HG03354 (cell line): ENCODE measurements around the gene HACD1.
"Not testable (repeated sequence)": the region's sequence is repeated elsewhere in the genome, so short reads cannot be mapped to it uniquely, and the experiment has no call there.

Experiments used
- ATAC-seq: cut with Tn5 transposase; IDR thresholded peaks from one replicate; pipeline ENCODE4 v1.9.1; 2021; ENCODE audit warnings: mild to moderate bottlenecking; ENCODE audit not compliant: unreplicated experiment, poor library complexity, severe bottlenecking

The HACD1 gene

DNA sequence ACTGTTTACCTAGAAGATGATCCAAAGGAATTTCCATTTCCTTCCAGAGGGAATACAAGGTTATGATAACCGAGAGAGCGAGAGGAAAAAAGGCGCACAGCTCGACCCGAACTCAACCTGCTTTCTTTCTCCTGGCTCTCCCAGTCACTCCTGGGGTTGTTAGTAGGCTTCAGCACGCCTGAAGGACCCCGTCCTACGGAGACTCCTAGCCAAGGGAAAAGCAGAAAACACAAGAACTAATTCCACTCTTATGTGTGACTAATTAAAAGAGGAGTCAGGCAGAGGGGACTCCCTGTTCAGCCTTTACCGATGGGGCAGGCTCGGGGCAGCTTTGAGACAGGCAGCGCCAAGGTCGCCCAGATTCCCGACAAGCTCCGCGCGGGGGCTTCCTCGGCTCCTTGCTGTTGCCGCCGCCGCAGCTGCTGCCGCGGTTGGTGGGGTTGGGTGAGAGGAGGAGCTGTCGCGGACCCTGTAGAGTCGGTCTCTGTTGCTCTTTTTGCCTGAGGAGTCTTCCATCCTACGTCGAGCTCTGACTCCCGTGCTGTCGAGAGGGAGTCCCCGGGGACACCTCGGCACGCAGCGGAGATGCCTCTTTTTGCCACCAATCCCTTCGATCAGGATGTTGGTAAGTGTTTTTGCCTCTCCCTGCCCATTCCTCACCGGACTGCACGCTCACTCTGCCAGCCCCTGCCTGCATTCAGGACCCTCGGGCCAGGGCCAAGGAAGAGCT, 26.7 kb upstream of the HACD1 start, which contains the start of gene STAM:
TSS of gene STAM (plus strand) at position 397 of the 730 bp plus-strand sequence. CDS start at position 586, 189 bp downstream.
- ATAC-seq: peak; percentile 88

DNA sequence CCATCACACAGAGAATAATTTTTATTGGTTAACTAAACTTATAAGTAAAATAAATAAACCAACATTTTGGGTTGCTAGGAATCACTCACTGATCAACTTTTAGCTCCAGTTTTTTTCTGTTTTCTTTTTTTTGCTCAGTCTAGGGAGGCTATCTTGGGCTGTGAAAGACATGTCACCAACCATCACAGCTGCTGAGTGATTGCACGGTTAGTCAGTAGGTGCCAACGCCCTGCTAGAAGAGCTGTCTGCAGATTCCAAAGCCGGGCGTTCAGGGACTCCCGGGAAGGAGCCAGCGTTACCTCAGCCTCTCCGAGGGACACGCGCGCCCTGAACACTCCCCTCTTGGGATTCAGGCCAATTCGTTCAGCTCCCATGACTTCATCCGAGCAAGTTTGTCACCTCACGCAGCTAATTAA, 26.2 kb upstream of the HACD1 start:
- ATAC-seq: peak; percentile 21

DNA sequence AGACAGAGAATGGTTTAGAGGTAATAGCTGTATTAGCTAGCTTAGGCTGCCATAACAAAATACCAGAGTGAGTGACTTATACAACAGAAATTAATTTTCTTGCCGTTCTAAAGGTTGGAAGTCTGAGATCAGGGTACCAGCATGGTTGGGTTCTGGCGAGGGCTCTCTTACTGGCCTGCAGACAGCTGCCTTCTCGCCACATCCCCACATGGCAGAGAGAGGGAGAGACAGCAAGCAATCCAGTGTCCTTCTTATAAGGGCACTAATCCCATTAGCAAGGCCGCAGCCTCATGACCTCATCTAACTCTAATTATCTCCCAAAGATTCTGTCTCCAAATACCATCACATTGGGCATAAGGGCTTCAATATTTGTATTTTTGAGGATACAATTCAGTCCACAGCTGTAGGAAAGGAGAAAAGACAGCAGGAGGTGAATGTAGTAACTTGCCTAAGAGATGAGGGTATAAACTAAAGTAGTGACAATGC, 23.2 kb upstream of the HACD1 start:
- ATAC-seq: no peak

DNA sequence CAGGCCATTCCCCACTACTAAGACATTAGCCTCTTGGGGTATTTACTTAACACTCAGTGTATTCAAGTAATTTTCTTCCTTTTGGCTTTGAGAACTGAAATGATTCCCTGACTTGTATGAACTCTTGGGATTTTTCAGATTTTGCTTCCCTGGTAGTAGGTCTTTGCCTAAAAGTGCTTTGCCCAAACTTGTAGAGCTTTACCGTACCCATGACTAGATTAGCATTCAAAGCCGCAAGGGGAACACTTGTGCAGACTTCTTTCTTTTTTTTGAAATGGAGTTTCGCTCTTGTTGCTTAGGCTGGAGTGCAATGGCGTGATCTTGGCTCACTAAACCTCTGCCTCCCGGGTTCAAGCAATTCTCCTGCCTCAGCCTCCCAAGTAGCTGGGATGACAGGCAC, 20.7 kb upstream of the HACD1 start:
- ATAC-seq: no peak

DNA sequence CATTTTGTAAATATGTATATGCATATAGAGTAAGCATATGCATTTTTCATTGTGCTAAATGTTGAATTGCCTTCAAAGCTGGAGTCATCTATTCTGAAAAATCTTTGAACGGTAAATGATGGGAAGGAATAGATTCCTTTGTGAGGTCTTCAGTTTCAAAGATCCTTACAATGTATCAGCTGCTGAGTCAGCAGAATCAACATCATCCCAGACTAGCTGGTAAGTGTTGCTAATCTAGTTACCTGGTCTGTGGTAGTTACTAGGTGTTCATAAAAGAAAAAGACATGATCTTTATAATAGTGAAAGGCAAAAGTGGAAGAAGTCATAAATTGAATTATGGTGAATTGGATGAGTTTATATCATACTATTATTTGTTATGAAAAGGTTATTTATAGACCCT, 16.2 kb upstream of the HACD1 start:
- no peak for ATAC-seq

DNA sequence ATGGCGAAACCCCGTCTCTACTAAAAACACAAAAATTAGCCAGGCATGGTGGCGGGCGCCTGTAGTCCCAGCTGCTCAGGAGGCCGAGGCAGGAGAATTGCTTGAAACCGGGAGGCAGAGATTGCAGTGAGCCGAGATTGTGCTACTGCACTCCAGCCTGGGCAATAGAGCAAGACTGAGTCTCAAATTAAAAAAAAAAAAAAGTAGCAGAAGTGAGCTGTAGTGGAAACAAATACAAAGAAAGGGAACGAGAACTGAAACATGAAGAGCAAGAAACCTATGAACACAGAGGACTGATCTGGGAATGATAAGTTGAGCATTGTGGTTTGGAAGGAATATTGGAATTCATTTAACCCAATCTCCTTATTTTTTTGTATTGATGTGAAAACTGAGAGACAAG, 15.4 kb upstream of the HACD1 start:
- ATAC-seq: not testable (repeated sequence)

DNA sequence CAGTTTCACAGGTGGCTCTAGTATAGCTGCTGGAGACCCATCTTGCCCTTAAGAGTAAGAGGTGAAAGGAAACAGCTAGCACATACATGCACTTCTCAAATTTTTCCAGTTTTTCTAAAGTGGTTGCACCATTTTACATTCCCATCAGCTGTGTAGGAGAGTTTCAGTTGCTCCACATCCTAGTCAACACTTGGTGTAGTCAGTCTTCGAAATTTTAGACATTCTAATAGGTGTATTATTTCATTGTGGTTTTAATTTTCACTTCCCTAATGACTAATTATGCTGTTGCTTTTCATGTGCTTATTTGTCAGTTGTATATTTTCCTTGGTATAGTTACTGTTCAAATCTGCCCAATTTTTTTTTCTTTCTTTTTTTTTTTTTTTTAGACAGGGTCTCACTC, 9.5 kb upstream of the HACD1 start:
- ATAC-seq: no peak

DNA sequence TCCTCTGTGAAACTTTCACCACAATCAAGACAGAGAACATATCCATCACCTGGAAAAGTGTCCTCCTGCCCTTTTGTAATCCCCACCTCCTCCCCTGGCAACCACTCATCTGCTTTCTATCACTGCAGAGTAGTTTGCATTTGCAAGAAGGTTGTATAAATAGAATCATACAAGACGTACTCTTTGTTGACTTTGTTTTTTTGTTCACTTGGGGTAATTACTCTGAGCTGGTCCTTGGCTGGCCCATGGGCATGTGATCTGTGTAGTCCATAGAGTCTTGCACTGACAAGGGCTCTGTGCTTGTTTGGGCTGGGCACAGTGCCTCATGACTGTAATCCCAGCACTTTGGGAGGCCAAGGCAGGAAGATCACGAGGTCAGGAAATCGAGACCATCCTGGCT, 7.8 kb upstream of the HACD1 start:
- no peak for ATAC-seq

DNA sequence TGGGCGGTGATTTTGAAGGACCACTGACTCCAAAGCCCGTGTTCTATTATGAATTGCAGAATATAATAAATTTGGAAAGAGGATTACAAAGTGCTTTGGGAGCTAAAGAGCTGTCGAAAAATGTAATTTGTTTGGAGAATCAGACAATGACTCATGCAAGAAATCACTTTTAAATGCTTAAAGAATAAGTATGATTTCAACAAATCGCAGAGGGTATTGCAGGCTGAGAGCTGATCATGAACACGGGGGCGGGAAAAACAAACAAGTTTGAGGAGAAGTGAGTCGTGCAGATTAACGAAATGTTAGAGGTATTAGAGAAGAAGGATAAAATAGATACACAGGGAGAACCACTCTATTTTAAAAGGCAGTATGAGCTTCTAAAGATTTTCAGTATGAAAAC, 4.9 kb upstream of the HACD1 start:
- ATAC-seq: no peak

DNA sequence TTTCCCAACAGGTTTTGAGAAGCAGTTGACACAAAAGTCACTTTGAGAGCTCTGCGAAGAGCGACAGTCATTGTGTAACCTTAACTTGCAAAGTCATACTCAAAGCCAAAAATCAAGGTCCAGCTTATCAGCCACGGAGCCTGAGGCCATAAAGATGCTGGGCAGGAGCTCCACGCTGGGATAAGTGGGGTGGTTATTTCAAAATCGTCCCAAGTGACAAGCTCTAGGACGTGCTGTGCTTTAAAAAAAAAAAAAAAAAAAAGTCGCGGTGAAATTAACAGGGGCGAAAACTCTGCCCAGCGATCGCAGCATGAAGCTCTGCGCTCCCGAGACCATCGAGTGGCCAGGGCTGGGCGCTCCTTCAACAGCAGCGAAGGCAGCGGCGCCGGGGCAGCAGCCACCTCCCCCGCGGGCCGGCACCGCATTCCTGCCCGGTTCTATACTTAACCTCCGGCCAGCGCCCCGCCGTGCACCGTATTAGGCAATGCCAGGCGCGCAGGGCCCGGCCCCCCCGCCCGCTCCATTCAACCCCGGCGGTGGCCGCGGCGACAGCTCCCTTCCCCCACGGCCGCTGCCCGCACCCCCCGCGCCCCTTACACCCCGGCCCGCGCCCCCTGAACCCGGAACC, 657 bp downstream of the HACD1 start:
- peak; percentile 58 for ATAC-seq

DNA sequence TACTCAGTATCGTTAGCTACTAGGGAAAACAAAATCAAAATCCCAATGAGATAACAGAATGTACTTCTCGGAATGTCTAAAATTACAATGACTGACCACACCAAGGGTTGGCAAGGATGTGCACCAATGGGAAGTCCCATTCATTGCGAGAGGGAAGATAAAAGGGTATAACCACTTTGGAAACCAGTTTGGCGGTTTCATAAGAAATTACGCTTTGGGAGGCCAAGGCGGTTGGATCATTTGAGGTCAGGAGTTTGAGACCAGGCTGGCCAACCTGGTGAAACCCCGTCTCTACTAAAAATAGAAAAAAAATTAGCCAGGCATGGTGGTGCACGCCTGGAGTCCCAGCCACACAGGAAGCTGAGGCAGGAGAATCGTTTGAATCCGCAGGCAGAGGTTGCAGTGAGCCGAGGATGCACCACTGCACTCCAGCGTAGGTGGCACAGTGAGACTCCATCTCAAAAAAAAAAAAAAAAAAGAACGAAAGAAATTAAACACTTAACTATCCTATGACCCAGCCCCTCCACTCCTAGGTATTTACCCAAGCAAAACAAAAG, 7.6 kb downstream of the HACD1 start:
- ATAC-seq: no peak

DNA sequence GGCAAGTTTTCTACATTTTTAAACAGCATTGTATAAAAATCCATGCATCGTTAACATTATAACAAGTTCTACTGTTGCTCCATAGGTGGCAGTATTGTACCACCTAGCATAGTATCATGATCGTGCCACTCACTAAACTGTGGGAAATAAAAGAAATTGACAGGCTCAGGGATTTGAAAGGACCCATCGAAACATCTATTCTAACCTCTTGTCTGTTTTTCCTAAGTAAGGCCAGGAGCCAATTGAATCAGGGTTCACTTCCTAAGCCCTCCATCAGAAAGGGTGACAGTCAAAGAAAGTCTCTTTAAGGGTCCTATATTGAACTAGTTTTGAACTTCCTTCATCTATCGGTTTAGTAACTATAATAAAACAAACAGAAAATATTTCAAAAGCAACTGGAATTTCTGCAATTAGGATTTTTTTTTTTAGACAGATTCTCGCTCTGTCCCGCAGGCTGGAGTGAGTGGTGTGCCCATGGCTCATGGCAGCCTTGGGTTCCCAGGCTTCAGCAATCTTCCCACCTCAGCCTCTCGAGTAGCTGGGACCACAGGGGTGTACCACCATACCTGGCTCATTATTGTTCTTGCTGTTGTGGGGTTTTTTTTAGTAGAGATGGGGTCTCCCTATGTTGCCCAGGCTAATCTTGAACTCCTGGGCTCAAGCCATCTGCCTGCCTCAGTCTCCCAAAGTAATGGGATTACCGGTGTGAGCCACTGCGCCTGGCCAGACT, 9.4 kb downstream of the HACD1 start:
- ATAC-seq: peak; percentile 86

DNA sequence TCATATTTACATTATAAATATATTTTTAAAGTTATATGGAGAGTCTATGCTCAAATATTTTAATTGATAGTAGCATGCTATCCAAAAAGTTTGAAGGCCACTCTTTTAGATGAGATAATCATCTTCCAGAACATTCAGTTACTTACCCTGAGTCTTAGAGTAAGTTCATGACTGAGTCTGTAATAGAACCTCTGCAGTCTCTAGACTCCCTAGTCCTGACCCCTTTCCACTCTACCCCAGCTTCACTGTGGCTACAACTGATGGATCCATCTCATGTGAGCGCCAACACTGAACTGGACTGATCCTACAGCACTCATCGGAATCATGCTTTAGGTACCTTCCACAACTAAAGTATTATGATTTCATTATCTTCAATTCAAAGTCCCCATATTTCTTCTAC, 10.1 kb downstream of the HACD1 start:
- ATAC-seq: no peak

DNA sequence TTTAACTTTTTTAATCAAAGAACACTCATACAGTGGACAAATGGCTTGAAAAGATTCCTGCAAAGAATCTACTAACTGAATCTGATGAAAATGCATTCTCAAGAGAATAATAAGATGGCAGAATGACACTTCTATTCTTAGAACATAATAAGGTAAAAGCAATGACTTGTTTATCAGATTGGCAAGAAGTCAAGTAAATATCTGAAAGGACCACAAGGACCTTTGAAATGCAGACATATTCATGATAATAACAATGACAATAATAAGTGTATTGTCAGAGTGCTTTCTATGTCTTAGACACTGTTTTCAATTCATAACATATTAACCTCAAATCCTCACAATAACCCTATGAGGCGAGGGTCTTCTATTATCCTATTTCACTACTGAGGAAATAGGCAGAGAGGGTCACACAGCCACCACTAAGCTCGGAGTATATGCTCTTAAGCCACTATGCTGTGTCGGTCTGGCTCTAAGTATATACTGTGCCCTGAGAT, 10.6 kb downstream of the HACD1 start:
- no peak for ATAC-seq

DNA sequence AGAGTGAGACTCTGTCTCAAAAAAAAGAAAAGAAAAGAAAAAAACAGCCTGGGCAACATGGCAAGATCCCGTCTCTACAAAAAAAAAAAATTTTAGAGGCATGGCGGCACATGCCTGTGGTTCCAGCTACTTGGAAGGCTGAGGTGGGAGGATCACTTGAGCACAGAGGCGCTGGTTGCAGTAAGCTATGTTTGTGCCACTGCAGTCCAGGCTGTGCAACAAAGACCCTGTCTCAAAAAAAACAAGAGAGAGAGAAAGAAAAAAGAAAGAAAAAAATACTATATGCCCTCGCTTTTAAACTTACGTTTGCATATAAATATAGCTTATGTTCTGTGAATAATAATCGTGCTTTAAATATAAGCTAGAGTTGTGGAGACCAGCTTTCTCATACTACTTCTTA, 11.2 kb downstream of the HACD1 start:
- ATAC-seq: no peak

DNA sequence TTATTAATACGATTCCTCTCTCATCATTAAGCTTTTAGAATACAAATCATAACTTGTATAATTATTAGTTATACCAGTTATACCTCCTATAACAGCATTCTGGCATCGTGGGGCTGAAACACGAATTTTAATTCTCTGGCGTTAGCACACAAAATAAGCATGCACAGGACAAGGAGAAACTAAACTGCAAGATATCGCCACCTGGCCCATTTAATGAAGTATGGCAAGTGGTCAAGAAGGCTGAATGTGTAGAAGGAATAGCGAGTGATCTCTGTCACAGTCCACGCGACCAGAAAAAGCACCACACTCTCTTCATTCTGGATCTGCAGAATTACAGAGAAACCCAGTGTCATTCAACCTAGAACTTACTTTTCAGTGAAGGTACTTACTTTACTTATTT, 18.1 kb downstream of the HACD1 start:
- no peak for ATAC-seq

DNA sequence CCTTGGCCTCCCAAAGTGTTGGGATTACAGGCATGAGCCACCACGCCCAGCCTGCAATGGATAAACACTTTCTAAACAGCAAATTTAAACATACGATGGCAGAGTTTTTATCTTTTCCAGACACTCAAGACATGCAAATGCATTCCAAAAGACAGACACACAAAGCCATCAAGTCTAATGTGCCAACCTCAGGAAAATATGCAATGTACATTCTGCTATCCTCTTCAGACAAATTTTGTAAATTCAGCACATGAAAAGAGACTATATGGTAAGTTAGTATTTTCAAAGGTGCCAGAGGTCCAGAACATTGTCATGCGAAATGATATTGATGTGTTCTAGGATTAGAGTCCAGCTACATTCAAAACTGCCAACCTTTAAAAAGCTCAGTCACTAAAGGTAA, 19.8 kb downstream of the HACD1 start:
- ATAC-seq: no peak

DNA sequence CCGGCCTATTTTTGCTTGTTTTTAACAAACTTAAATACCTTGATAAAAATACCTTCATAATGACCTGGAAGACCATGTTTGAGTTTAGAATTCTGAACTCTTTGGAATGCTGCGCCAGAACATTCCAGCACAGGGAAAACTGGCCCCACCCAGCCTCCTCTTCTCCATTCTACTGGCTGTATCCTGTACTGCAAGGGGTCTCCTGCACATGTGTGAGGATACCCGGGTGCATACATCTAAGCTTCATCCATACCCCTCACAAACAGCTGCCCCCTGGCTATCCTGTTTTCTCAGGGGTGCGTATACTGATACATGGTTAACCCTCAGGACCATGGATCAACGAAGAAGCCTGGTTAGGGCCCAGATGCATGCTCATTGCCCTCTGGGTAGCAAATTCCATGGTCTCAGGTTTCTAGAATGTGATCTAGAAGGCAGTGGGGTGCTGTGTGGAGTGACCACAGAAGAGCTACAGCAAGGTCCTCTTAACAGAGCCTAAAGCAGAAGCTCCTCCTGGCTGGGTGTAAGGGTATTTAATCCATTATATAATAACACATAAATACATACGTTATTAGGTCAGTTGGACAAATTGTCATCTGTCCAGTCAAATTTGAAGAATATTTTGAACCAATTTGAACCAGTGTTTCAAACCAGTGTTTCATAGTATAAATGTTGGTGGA, 26.1 kb downstream of the HACD1 start:
- ATAC-seq: no peak

DNA sequence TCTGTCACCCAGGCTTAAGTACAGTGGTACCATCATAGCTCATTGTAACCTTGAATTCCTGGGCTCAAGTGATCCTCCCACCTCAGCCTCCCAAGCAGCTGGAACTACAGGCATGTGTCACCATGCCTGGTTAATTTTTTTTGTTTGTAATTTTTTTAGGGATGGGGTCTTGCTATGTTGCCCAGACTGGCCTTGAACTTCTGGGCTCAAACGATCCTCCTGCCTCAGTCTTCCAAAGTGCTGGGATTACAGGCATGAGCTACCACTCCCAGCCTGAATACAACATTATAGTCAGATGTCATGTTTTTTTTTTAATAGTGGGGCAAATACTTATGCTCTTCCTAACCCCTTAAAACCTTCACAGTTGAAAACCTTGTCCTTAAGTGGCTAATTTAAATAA, 27.9 kb downstream of the HACD1 start:
- not testable (repeated sequence) for ATAC-seq

DNA sequence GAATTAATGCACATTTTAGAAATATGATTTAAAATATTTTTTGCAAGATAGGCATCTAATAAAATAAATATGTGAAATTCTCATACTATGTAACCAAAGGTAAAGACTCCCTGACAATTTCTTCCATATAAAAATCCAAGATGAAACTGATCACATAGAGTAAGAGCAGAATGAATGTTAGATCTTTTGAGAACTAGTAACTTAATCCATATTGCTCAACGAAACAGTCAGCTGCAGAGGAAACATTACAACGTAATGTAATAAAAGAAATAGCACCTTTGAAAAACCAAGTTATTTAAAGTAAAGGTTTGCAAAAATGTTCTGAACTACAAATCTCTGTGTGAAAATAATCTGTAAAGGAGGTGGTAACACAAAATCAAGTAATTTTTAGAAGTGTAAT, 28.8 kb downstream of the HACD1 start:
- no peak for ATAC-seq
